CD1c-positive myeloid dendritic cell (primary cell): ENCODE data around the gene CMSS1.

Experiments used
- DNase-seq: peaks from one replicate; pipeline ENCODE4 v3.0.0-alpha.2; 2016; ENCODE audit errors: extremely low spot score

The CMSS1 gene

DNA sequence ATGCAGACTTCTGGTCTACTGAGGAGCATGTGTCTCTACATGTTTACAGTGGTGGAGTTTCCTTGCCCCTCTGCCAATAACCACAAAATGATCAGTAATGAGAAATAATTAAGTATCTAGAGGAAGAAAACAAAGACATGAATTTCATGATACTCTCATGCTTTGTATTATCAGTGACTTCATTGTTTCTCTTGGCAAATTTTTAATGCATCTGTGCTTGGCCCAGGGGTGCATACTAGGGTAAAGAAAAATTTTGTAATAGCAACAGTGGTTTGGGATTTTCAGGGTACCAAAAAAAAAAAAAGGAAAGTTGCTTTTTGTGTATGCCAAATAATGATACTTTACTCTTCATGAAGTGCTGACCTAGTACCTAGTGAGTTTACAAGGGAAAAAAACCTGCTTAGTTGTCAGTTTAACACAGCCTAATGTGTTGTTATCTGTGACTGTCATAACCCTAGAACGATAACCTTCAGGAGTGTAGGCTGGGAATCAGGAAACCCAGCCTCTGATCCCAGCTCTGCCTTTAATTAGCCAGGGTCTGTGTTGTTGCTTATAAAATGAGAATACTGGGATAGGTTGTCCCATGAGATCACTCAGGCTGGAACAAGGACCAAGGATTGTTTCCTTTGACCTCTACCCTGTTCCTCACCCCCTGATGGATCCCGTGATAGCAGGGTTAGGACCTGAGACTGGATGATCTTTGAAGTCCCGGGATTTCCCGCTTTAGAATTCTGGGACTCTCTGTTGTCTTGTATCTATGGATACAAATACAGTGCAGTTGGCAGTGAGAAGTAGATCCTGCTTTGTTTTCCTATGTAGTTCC is 117.5 kb downstream of the CMSS1 start:
- DNase-seq: no peak

DNA sequence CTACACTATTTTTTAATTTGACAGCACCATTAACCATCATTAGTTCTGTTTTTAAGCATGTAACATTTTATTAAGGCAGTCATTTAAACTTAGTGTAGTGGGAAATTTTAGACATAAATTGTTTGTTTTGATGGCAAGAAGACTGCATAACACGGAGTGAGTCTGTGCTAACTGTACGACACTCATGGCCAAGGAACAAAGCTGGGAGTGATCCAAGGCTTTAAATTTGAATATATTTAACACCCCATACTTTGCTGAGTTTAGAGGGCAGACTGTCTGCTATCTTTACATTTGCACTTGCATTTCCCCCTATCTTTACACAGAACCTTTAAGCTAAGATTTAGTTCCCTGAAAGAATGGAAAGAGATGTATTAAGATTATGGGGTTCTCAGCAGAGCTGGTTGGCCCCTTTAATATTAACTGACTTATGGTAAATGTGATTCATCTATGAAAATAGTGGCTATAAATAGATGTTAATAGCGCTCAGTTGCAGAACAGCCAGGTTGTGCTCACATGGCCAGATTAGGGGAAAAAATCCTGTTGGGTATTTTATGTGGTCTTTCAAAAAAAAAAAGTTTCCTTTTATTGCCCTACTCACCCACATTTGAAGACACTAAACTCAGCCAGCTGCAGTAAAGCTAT is 120.7 kb downstream of the CMSS1 start:
- DNase-seq: no peak

DNA sequence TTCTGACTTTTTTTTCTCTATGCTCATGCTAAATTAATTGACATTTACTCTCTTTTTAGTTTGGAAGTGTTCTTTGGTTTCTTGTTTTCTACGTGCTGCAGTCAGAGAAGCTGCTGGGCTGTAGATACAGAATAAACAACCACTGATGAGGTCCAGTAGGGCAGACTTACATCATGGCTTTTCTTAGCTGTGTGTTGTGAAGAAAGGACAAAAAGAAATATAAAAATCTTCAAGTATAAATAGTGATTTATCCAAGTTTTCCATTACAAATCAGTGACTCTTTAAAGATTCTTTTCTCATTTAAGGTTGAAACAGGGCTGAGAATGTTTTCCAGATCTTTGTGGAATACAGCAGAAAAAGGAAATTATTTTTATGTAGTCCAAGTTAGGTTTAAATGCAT is 122.2 kb downstream of the CMSS1 start:
- no peak for DNase-seq

DNA sequence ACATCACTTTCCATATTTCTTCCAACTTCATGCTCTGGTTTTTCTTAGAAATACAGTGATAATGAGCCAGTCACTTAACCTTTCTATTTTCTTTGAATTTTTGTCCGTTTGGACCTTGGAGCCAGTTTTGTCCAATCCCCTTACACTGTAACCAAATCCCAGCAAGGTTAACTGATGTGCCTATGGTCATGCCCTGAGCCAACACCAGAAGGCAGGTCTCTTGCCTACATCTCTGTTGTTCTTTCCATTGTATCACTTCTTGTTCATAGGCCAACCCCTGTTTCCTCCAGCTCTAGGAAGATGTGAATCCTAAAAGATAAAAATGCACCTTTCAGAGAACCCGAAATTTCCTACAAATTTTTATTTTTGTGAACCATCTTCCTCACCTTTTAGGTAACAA is 122.7 kb downstream of the CMSS1 start:
- no peak for DNase-seq

DNA sequence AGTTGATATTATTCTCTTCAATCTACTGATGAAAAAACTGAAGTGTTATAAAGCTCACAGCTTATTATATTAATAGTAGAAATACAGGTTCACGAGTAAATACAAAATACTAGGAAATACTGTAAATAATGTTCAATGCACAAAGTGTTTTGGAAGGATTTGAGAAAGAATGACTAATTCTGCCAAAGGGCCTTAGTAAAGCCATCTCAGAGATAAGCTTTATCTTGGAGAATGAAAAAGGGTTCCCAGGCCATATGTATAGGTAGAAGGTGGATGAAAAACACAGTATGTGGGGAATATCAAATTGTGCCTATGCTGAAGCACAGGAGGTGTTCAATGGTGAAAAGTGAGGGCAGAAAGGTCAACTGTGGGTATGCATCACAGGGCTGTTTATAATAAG is 123.5 kb downstream of the CMSS1 start:
- DNase-seq: no peak

DNA sequence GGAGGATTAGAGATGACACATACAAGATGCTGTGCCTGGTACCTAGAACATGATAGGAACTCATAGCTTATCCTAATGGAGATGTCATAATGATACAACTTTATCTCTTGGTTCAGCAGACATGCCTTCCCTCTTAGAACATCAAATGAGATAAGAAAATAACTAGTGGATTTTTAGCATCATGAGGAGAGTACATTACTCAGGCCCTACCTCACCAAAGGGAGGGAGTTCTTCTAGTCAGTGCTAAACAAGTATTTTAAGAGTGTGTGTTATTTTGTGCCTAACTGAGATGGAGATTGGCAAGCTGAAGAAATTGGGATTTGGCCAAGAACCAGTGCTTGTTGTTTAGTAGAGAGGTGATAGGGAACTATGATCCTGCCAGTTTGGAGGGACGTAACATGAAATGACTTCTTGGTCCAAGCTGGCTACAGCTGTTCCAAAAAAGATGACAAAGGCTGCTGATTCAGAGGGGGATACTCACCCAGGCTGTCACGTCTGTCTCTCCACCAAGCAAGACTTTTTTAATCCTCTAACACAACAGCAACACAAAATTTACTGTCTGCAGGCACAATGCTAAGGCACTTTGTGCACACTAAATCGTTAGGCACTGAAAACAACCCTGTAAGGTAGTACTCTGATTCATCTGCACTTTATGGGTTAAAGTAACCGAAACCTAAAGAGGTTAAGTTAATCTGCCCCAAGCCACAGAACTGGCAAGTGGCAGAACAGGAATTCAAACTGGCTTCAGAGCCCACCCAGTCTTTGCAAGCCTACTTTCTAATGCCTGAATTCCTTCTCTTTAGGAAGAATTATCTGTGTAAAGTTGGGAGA is 126.5 kb downstream of the CMSS1 start:
- DNase-seq: no peak

DNA sequence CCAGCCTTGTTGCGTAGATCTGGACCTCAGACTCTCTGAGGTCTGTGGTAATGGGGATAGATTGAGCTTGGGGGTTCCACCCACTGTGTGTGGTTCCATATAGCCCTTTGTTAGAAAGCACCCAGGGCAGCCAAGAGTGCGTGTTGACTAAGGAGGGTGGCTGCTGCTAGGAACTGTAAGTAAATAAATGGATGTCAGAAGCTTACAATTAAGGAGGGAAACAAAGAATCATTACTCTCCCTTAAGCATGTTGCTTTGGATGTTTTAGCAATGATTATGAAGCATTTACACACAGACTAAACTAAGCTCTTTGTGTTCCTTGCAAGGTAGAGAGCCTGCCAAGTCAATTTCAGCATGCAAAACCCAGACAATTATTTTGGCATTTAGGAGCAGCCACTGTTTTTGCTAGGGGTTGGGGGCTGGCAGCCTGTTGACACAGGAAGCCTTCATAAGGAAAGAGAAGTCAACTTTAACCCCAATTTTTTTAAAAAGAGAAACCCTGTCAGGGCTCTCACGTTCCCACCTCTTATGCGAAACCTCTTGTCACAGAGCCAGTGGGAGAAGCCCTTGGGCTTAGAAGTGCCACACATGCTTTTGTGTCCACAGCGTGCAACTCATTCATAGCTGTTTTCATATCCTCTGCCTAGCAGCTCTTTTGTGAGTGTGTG is 127.8 kb downstream of the CMSS1 start:
- no peak for DNase-seq

DNA sequence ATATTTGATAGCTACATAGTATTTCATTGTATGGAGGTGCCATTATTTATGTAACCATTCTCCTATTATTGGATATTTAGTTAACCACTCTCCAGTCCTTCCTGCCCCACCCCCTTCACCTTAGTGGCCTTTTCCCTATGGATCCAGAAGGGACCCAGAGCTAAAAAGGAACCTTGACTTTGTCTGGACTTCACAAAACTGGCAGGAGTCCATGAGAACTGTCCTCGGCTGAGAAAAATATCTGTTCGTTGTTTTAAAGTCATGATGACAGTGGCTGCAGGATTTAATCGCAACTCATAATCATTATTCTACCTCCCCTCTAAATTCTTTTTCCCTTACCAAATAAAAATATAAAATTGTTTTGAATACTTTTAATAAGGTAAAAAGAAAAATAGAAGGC is 129.7 kb downstream of the CMSS1 start:
- DNase-seq: no peak

DNA sequence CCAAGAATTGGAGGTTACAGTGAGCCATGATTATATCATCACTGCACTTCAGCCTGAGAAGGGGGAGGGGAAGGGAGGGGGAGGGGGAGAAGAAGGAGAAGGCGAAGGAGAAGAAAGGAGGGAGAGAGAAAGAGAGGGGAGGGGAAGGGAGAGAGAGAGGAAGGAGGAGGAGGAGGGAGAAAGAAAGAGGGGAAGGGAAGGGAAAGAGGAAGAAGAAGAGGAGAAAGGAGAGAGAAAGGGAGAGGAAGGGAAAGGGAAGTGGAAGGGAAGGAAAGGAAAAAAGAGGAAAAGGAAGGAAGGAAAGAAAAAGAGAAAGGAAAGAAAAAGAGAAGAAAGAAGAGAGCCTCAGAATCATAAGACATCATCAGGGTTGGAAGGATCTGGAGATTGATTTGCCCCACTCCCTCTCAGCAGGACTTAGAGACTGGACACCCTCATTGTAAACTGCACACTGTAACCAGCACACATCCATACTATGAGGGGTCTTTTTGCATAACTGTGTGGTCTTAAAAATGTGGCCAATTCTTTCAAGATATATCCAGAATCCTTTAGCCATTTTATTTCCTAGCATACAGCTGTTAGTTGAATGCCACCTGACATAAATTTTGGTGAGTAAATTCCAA is 130.9 kb downstream of the CMSS1 start:
- DNase-seq: no peak

DNA sequence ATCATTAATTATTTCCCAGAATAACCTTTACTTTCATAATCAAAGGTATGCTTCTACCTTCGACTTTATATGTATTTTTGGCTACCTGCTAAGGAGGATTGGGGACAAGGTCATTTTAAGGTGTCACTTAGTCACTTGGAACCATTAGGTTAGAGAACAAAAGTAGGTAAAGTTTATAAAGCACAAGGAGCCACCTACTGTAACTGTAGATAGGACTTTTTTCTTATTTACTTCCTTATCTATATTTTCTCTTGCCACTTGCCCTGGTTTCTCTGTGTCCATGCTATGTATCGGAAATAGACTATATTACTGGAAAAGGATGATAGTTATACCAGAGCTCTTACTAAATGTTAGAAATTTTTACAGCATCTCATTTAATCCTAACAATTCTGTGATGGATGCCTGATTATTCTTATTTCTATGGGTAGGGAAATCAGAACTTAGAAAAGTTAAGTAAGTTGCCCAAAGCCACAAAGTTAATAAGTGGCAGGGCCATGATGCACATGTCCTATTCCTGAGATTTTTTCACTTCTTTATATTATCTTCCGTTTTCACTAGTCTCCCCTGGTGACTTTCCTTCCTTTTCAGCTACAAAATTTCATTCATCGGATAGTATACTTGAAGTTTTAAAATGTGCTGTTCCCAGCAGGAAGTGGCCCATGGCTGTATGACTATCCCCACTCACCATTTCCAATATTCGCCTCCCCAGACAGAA is 132.5 kb downstream of the CMSS1 start:
- DNase-seq: no peak

DNA sequence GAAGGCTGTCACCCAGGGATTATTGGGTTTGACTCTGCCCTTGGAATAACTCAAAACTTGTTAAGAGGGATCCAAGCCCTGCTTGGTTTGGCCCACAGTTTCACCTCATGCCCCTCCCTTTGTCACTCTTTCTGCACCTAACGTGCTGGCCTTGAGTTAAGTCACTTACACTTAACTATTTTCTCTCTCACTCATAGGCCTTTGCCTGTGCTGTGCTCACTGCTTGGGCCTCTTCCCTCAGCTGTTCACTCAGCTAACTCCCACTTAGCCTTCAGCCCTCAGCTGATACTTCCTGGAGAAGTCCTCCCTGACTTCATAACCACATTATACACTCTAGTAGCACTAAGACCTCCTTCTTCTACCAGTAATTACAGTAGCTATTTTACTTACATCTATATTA is 133.3 kb downstream of the CMSS1 start:
- no peak for DNase-seq

DNA sequence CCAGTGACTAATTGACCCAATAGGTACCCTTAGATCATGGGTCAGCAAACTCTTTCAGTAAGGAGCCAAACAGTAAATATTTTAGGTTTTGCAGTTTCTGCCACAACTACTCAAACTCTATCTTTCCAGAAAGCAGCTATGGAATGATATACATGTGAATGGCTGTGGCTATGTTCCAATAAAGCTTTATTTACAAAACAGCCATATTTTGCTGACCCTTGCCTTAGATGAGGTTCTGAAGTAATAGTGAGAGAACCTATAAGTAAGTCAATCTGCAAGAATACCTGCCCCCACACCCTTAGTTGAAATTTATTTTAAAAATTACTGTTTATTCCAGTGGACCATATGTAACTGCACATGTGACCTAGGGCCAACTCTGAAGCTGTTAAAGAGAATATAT is 134.0 kb downstream of the CMSS1 start:
- no peak for DNase-seq

DNA sequence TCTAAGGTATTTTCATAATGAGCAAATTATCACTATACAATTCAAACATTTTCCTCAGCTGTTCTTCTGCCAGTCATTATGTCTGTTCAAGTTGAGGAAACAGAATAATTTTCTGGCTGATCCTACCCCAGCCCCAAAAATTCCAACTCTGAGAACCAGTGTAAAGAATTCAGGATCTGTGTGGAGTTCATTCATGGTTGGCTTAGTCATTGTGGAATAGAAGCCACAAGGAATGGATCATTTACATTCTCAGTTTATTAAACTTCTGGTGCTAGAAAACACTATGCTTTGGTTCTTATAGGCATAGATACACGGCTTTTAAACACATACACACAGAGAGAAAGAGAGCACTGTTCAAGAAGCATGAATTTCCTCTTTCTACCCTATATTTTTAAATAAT is 134.6 kb downstream of the CMSS1 start:
- DNase-seq: no peak

DNA sequence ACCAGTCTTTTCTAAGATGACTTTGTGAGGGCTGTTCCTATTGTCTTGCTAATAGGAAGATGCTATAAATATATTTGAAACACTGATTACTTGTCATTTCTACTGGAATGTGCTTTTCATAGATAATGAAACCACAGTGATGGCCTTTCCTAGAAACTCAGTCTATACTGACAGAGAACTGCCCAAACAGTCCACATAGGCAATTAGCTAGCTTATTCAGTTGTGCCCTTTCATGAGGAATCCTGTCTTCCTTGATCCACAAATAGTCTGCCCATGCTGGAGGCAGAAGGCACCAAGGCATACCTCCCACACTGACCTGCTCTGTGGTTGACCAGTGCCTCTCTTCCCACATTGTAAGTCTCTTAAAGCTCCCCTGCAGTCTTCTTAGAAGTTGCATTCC is 135.9 kb downstream of the CMSS1 start:
- no peak for DNase-seq

DNA sequence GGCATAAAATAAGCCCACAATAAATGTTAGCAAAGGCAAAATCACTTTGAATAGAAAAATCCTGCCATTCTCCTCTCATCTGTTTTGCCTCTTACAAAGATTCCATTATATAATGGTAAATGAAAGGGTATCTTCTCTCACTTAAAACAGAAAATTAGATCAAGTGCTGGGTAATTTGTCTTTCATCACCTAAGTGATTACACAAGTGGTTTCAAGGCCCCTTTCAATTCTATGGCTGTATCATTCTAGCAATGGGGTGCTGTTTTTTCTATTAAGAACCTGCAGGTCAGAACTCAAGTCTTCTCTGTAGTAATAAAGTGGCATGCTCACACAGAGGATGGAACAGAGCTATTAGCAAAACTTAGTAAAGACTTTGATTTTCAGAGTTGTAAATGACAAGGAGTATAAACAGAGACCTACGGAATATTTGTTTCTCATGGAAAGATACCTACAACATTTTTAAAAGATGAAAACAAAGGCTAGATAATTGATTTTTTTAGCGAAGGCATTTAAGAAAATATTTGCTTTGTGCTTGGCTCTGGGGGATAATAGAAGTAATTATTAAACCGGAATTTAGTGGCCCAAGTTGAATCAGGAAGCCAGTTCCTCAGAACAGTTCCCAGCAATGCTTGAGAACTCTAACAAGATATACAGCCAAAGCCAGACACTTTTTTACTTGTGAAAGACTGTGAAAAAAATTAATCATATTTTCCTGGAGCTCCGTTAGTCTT is 137.4 kb downstream of the CMSS1 start:
- no peak for DNase-seq

DNA sequence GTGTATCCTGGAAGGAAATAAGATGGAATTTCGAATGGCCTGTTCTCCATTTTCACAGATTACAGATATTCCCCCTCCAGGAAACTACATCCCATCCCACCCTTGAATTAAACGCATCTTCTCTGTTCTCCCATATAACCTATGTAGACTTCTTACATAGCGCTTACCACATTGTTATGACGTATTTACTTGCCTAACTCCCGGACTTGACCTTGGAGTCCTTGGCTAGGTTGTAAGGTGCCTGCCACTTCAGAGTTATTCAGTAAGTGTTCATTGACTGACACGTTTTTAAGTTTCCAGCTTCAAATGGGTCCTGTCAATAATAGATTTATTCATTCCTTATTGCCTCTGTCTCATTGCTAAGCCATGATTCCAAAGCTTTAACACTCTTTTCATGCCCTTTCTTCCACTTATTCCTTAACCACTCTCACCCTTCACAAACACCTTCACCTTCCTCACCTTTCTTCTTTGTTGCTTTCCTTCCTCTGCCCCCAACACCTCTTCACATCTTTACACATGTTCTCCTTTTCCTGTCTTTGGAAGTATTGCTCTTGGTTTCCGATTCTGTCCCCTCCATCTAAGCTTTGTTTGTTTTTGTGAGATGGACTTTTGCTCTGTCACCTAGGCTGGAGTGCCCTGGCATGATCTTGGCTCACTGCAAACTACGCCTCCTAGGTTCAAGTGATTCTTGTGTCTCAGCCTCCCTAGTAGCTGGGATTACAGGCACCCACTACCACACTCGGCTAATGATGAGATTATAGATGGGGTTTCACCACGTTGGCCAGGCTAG is 138.3 kb downstream of the CMSS1 start:
- DNase-seq: no peak

DNA sequence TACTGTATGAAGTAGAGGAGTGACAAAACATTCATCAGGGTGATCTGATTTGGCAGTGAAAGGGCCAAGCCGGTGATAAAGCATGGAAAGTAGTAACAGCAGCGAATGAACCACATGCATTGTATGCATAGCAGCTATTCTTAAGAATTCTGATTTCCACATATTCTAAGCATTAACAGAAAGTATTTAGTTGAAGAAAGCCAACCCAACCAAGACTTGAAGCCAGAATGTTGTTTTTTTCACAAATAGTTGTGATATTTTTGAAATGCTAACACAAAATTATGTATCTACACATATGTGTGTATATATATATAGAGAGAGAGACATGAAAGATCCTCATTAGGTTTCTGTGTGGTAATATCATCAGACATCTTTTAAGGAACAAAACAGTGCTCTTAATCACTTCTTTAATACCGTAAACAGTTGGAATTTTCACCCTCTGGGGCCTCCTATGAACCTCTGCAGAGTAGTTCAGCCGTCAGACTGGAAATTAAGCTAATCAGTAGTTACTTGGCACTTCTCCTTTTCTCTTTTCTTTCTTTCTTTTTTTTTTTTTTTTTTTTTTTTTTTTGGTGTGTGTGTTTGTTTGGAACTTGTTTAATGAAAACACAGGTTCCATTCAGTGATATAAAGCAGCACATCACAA is 139.6 kb downstream of the CMSS1 start:
- no peak for DNase-seq

DNA sequence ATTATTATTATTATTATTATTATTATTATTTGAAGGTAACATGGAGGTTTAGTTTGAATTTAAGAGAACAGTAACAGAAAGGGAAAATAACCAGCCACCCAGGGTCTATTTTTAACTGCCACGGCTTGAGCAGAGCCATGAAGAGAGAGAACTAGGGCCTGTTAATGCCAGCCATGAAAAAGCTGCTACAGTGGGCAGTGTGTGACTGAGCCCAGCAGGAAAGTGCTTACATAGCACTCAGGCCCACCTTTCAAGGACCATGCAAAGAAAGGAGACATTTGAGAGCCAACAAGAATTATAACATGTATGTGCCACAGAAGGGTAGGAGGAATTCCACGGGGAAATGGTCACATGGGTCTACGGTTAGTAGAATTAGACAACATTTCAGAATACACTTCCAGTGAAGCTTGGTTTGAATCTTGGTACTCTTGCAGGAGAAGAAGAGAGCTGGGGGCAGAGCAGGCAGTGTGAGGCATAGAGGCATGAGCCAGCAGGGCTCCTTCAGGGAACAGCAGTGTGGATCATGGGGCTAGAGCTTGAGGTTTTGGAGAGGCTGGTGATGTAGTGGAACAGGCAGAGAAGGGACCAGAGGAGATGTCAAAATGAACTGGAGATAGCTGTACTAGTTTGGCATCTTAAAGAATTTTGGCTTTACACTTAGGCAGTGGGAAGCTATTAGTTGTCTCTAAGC is 140.7 kb downstream of the CMSS1 start:
- DNase-seq: no peak
